Measurements from ENCODE around the gene PREX1.
A peak's percentile ranks its signal among the peaks of the same experiment; 100 is the strongest.

PREX1 gene

GRCh38 chr20:48729538-48729937 is 98.3 kb downstream of the PREX1 start:
- DNase-seq = no peak

GRCh38 chr20:48728042-48728825 is 99.6 kb downstream of the PREX1 start:
- peak; percentile 67 for DNase-seq

- no peak for DNase-seq
Measured at GRCh38 chr20:48727226-48727625, 100.6 kb downstream of the PREX1 start.

- DNase-seq = no peak
Measured at GRCh38 chr20:48725555-48725991, 102.2 kb downstream of the PREX1 start.

GRCh38 chr20:48724891-48725554 is 102.8 kb downstream of the PREX1 start:
- DNase-seq = no peak

GRCh38 chr20:48724382-48724781 is 103.4 kb downstream of the PREX1 start:
- DNase-seq = no peak

GRCh38 chr20:48723308-48724264 is 104.2 kb downstream of the PREX1 start:
- DNase-seq = no peak

GRCh38 chr20:48722737-48723191 is 105.0 kb downstream of the PREX1 start:
- DNase-seq = peak; percentile 32

GRCh38 chr20:48722002-48722731 is 105.6 kb downstream of the PREX1 start:
- DNase-seq = no peak

GRCh38 chr20:48721324-48722001 is 106.3 kb downstream of the PREX1 start:
- DNase-seq = no peak

GRCh38 chr20:48720256-48720985 is 107.4 kb downstream of the PREX1 start:
- DNase-seq = no peak

GRCh38 chr20:48719598-48720255 is 108.1 kb downstream of the PREX1 start:
- DNase-seq = no peak

- DNase-seq = no peak
Measured at GRCh38 chr20:48718786-48719578, 108.8 kb downstream of the PREX1 start.

GRCh38 chr20:48717680-48718223 is 110.0 kb downstream of the PREX1 start:
- no peak for DNase-seq

- DNase-seq = no peak
Measured at GRCh38 chr20:48717095-48717672, 110.6 kb downstream of the PREX1 start.

GRCh38 chr20:48716541-48716940 is 111.3 kb downstream of the PREX1 start:
- DNase-seq = no peak

GRCh38 chr20:48716086-48716485 is 111.7 kb downstream of the PREX1 start:
- DNase-seq = no peak

- no peak for DNase-seq
Measured at GRCh38 chr20:48714764-48715163, 113.0 kb downstream of the PREX1 start.
